Femur (tissue), 1 donor: ENCODE results near the gene GLT8D2.
"Not testable (repeated sequence)": the region's sequence is repeated elsewhere in the genome, so short reads cannot be mapped to it uniquely, and the experiment has no call there.

Experiments used
- DNase-seq: peaks from one replicate; pipeline ENCODE4 v3.0.0-alpha.2; 2017

Gene GLT8D2

GRCh38 chr12:104050436-104050835 is 449 bp upstream of the GLT8D2 start:
- DNase-seq = no peak

DNA sequence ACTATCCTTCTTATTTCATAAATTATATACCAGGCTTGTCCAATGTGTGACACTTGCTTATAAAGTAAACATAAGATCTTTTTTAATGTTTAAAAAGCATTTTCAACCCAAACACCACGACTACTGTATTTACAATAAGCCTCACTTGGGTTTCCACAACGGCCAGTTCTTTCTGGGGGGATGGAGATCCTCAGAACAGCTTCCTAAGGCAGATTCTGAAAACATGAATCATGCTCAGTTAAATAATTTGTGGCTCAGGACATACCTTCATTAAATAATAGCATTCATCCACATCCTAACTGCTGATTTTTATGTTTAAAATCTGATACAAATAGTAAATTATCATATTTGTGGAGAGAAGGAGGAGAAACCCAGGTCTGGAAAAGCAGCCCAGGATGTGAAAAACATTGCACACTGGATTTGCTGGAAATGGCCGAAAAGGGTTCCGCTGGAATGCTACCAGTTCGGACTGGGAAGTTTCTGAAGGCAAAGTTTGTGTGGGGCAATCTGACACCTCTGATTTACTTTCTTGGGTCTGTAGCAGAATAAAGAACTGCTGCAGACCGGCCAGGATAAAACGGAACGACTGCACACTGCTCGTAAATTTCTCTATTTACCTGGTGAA is 597 bp downstream of the GLT8D2 start:
- peak; percentile 65 for DNase-seq

GRCh38 chr12:104048811-104049210 is 1.2 kb downstream of the GLT8D2 start:
- no peak for DNase-seq

DNA sequence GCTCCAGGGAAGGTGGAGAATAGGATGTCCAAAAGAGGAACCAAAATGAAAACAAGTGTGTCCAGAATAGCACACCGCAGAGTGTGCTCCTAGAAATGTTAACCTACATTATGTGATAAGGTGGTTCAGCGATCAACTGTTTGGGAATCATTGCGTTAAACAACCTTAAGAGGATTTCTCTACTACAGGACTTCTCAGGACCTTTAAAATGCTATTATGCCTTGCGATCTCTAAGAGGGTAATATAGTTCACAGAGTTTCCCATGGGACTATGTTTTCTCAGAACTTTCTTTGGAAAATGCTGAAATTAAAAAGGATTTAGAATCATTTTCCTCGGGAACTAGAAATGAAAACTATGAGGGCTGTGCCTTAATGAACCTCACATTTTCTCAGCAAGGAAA is 1.8 kb downstream of the GLT8D2 start:
- no peak for DNase-seq

GRCh38 chr12:104046306-104046705 is 3.7 kb downstream of the GLT8D2 start:
- DNase-seq = no peak

GRCh38 chr12:104044158-104044557 is 5.8 kb downstream of the GLT8D2 start:
- DNase-seq = no peak

DNA sequence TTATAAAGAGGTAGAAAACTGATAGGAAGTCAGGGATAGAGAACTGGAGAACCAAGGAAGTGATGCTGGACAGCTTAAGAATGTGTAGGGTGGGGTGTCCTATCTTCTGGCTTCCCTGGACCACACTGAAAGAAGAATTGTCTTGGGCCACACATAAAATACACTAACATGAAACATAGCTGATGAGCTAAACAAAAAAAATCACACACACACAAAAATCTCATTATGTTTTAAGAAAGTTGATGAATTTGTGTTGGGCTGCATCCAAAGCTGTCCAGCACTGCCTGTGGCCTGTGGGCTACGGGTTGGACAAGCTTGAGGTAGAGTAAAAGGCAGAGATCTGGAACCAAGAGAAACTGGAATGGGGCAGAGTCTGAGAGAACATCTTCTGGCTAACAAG is 7.4 kb downstream of the GLT8D2 start:
- DNase-seq = no peak

GRCh38 chr12:104039769-104040168 is 10.2 kb downstream of the GLT8D2 start:
- DNase-seq = not testable (repeated sequence)

- DNase-seq = not testable (repeated sequence)
Observed at GRCh38 chr12:104036143-104036542, 13.8 kb downstream of the GLT8D2 start.

DNA sequence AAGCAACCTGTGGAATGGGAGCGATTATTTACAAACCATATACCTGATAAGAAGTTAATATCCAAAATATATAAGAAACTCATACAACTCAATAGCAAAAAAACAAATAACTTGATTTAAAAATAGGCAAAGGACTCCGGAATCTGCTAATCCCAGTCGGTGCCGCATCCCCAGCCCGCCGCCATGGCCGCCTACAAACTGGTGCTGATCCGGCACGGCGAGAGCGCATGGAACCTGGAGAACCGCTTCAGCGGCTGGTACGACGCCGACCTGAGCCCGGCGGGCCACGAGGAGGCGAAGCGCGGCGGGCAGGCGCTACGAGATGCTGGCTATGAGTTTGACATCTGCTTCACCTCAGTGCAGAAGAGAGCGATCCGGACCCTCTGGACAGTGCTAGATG is 19.4 kb downstream of the GLT8D2 start:
- not testable (repeated sequence) for DNase-seq

- no peak for DNase-seq
Observed at GRCh38 chr12:104026841-104027599, 23.0 kb downstream of the GLT8D2 start.

- DNase-seq = no peak
Observed at GRCh38 chr12:104025771-104026170, 24.2 kb downstream of the GLT8D2 start.

GRCh38 chr12:104024348-104024747 is 25.6 kb downstream of the GLT8D2 start:
- DNase-seq = no peak

DNA sequence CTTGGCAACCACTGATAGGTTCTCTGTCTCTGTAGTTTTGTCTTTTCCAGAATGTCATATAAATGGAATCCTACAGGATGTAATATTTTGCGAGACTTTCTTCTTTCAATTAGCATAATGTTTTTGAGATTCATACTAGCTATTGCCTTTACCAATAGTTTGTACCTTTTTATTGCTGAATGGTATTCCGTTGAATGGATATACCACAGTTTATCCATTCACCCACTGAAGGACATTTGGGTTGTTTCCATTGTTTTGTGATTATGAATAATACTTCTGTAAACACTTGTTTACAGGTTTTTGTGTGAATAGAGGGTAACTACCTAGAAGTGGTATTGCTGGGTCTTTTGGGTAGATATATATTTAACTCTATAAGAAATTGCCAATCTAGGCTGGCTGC is 26.3 kb downstream of the GLT8D2 start:
- no peak for DNase-seq

GRCh38 chr12:104022786-104023185 is 27.2 kb downstream of the GLT8D2 start:
- DNase-seq = no peak

GRCh38 chr12:104021862-104022261 is 28.1 kb downstream of the GLT8D2 start:
- DNase-seq = not testable (repeated sequence)

GRCh38 chr12:104012331-104012730 is 37.7 kb downstream of the GLT8D2 start:
- DNase-seq = no peak

GRCh38 chr12:104011253-104011652 is 38.7 kb downstream of the GLT8D2 start:
- no peak for DNase-seq

DNA sequence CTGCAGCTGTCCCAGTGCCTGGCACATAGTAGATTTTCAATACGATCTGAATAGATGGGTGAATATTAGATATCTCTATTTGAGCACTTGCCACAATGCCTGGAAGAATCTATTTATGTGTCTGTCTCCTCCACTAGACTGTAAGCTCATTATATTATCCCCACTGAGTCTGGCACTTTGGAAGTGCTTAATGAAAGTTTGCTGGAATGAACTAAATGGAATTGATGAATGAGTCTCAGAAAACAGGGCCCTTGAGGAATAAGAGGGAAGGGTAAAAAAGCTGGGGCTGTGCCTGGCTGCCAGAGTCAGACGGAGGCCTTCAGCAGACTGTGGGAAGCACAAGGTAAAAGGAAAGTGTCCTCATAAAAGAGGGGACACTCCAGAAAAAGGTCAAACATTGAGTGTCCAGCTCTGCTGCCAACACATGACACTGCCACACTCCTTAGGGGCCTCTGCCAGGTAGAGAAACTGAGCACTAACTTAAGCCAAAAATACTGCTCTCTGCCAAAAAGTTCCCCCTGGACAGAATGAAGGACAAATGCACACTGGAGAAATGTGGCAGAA is 39.3 kb downstream of the GLT8D2 start:
- DNase-seq = no peak

DNA sequence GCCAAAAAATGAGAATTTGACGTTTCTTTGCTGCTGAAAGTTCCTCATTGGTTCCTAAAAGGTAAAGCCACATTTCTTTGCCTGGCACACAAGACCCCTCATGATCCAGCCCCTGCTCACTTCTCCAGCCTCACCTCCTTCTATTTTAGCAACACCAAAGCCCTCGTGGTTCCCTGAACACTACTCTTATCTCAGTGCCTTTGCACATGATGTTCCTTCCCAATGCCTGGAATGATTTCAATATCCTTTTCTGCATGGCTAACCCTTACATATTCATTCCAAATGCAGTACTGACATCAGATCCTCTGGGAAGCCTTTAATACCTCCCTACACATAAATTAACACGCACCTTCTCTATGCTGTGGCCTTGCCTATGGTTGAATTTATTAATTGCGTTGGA is 39.9 kb downstream of the GLT8D2 start:
- DNase-seq = no peak

DNA sequence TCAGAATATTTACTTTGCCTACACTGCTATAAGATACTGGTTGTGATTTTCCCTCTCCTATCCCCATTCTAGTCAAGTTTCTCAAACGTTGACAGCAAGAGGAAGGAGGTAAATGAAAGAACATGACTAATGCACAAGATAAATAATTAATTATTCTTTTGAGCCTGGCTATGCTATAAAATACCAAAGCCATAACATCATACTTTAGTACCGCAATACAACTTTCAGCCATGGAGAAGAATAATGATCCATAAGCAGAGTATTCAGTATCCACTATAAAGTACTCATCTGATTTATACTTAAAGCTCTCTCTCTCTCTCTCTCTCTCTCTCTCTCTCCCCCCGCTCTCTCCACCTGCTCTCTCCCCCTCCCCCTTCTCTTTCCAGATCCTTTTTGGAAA is 43.1 kb downstream of the GLT8D2 start:
- no peak for DNase-seq

DNA sequence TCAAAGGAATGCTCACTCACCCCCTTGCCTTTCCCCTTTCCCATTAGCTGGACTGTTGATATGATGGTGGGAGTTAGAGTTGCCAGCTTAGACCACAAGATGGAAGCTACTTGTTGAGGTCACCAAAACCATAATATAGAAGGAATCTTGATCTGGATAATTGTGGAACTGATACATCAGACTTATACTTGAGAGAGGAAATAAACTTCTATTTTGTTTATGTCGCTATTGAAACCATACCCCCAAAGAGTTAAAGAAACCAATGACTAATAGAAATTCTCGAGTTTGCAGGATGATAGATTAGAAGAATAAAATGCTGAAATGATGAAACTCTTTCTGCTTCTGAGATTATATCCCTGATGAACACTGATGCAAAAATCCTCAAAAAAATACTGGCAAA is 46.4 kb downstream of the GLT8D2 start:
- DNase-seq = no peak

DNA sequence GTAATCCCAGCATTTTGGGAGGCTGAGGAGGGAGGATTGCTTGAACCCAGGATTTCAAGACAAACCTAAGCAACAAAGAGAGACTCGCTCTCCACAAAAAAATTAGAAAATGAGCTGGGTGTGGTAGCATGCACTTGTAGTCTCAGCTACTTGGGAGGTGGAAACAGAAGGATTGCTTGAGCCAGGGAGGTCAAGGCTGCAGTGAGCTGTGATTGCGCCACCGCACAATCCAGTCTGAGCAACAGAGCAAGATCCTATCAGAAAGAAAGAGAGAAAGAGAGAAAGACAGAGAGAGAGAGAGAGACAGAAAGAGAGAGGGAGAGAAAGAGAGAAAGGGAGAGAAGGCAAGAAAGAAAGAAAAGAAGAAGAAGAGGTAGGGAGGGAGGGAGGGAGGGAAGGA is 47.3 kb downstream of the GLT8D2 start:
- DNase-seq = no peak

GRCh38 chr12:104000807-104001434 is 49.1 kb downstream of the GLT8D2 start:
- DNase-seq = no peak
